Retinal pigment epithelial cell (primary cell): ENCODE results near the gene AFG3L2.

ENCODE experiments used
- DNase-seq: peaks from one replicate; pipeline ENCODE4 v3.0.0-alpha.2; 2010; ENCODE audit warnings: low read depth
- H3K4me3 ChIP-seq: 2 replicates; pipeline ENCODE4 v1.5.1; 2011; ENCODE audit warnings: mild to moderate bottlenecking, low read length, control low read depth, moderate library complexity
- CTCF ChIP-seq: conservative IDR thresholded peaks from 2 replicates; pipeline ENCODE4 v1.5.1; 2011; ENCODE audit warnings: low read depth, low read length, control low read depth, inconsistent platforms

AFG3L2 gene

GRCh38 chr18:12376754-12377555 lies at the start of gene AFG3L2:
Gene AFG3L2 (minus strand): TSS chr18:12377227. CDS start chr18:12377082, 145 bp downstream.
- DNase-seq = peak; percentile 95
- no peak for TF ChIP-seq CTCF
- H3K4me3 ChIP-seq = peak within 1 kb of the TSS; percentile 65

- no peak overlapping the region for H3K4me3 ChIP-seq
- TF ChIP-seq CTCF = no peak
- DNase-seq = no peak
Measured at GRCh38 chr18:12424252-12424651, 47.2 kb upstream of the AFG3L2 start.

- no peak overlapping the region for H3K4me3 ChIP-seq
- no peak for TF ChIP-seq CTCF
- DNase-seq = no peak
Measured at GRCh38 chr18:12423820-12424219, 46.8 kb upstream of the AFG3L2 start.

GRCh38 chr18:12423393-12423792 lies 46.4 kb upstream of the AFG3L2 start:
- DNase-seq = no peak
- H3K4me3 ChIP-seq = no peak overlapping the region
- no peak for TF ChIP-seq CTCF

GRCh38 chr18:12422936-12423335 lies 45.9 kb upstream of the AFG3L2 start:
- H3K4me3 ChIP-seq = no peak overlapping the region
- no peak for DNase-seq
- no peak for TF ChIP-seq CTCF

- no peak for DNase-seq
- peak; percentile 3 for TF ChIP-seq CTCF
- H3K4me3 ChIP-seq = no peak overlapping the region
Measured at GRCh38 chr18:12421732-12422131, 44.7 kb upstream of the AFG3L2 start.

GRCh38 chr18:12420821-12421421 lies 43.9 kb upstream of the AFG3L2 start:
- no peak for TF ChIP-seq CTCF
- DNase-seq = no peak
- H3K4me3 ChIP-seq = peak overlapping the region; percentile 33
